KG1 (cell line): Measurements from ENCODE around the gene FLII.
"Not testable (repeated sequence)": the region's sequence is repeated elsewhere in the genome, so short reads cannot be mapped to it uniquely, and the experiment has no call there.

Experiments
- DNase-seq: peaks from one replicate; lab custom pipeline; 2025; lab: John Stamatoyannopoulos, UW

Gene FLII

DNA sequence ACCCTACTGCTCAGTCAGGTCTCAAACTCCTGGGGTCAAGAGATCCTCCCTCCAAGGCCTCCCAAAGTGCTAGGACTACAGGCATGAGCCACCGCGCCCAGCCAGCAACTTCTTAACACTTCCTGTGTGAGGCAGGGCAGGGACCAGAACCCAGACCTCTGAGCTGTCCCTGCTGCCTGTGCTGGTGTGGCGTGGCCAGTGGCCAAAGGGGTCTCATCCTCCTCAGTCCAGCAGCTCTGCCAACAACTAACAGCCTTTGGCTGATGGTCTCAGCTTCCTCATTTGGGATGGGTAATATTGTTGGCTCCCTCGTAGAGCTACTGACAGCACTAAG is 34.5 kb downstream of the FLII start:
- DNase-seq = no peak

DNA sequence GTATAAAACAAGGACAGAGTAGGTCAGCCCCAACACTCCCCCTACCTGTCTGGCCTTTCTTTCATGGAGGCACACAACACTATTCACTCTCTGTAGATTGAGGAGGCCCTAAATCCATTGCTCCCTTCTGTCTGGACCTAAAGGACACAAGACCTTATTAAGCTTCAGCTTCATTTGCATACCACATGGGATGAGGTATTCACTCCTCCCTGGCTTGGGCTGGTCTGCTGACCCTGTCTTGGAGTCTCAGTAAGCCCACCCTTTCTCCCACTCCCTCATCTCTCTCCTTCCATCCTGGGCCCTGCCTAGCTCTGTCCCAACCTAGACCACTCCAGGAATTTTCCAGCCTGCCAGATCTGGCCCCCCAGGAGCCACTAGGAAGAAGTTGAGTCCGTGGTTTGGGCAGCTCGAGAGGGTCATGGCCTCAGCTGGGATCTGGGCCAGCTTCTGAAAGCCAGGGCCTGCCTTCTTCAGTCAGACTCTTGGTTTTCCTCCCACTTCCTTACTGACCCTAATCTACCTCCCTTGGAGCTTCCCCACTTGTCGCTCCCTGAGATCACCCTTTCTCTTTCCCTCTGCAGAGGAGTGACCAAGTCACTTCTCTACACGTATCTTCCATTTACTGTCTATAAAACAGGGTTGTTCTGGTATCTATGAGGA is 39.7 kb downstream of the FLII start:
- no peak for DNase-seq

DNA sequence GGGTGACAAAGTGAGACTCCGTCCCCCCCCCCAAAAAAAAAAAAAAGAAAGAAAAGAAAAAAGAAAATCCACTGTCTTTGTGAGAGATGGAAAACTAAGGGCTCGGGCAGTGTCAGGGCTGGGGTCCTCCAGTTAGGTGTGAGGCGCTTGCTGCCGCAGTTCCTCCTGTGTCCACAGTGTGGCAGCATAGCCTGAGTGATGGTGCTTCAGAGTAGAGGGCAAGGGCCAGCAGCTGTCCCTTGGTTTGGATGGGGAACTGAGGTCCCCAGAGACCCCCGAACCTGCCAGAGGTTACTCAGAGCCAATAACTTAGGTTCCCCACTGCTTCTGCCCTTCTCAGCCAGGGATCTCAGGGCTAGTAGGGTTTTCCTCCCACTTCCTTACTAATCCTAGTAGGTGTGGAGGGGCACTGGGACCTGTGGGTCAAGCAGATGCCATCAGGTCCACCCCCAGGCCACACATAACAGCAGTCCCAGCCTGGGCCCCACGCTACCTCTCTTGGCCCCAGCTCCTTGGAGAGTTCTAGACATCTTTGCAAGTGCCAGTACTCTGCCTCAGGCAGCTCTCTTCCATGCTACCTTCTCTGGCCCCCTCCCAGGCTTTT is 41.0 kb downstream of the FLII start:
- DNase-seq = peak; percentile 3

DNA sequence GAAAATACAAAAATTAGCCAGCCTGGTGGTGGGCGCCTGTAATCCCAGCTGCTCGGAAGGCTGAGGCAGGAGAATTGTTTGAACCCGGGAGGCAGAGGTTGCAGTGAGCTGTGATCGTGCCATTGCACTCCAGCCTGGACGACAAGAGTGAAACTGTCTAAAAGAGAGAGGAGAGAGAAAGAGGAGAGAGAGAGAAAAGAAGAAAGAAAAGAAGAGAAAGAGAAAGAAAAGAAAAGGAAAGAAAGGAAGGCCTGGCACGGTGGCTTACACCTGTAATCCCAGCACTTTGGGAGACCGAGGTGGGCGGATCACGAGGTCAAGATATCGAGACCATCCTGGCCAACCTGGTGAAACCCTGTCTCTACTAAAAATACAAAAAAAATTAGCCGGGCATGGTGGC is 41.6 kb downstream of the FLII start:
- DNase-seq = not testable (repeated sequence)

DNA sequence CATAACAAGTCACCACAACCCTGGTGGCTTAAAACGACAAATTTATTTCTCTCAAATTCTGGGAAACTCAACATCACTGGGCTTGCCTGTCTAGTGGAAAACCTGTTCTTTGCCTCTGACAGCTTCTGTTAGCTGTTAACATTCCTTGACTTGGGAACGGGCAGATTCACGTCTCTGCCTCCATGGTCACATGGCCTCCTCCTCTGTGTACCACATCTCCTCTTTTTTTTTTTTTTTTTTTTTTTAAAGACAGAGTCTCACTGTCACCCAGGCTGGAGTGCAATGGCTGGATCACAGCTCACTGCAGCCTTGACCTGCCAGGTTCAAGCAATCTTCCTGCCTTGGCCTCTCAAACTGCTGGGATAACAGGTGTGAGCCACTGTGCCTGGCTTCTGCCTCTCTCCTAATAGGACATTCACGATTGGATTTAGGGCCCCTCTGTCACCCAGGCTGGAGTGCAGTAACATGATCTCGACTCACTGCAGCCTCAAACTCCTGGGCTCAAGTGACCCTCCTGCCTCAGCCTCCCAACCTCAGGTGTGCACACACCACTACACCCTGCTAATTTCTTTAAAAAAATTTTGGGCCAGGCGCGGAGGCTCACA is 44.8 kb downstream of the FLII start:
- DNase-seq = no peak

DNA sequence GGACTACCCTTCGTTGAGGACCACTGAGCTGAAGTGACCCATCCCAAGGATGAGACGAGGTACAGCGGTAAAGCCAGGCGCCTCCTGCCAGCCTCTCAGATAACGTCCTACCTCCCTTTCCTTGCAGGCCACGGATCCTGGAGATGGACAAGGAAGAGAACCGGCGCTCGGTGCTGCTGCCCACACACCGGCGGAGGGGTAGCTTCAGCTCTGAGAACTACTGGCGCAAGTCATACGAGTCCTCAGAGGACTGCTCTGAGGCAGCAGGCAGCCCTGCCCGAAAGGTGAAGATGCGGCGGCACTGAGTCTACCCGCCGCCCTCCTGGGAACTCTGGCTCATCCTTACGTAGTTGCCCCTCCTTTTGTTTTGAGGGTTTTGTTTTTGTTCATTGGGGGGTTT is 50.4 kb downstream of the FLII start:
- DNase-seq = no peak

DNA sequence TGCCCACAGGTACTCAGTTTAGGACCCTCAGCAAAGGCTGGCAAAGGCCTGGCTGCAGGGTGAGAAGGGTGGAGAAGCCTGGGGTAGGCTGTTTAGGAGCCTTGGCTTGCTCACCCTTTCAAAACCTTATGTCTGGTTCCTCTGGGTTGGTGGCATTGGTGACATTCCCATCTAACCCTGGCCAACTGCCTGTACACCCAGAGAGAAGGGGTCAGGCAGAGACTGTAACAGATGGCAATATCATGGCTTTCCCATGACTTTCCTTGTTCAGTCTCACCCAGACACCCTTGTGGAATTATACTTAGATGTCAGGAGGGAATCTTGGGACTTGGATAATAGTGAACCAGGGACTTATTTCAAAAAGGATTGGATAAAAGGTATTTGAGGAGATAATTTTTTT is 51.6 kb downstream of the FLII start:
- DNase-seq = no peak

DNA sequence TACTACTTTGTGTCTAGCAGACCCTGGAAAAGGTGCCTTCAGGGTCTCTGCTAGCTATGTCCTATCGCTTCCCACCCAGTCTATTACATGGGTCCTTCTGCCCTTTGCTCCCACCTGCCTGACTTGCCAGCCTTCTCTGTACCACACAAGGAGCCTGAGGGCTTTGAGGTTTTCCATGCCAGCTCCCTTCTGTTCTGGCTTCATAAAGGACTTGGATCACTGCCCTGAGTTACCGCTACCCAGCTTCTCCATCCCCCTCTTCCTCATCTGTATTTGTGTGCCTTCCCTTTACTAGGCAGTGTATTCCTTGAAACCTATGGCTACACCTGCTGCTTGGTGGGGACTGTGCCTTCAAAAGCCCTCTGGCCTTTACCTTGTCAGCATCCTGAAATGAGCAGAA is 52.7 kb downstream of the FLII start:
- no peak for DNase-seq

DNA sequence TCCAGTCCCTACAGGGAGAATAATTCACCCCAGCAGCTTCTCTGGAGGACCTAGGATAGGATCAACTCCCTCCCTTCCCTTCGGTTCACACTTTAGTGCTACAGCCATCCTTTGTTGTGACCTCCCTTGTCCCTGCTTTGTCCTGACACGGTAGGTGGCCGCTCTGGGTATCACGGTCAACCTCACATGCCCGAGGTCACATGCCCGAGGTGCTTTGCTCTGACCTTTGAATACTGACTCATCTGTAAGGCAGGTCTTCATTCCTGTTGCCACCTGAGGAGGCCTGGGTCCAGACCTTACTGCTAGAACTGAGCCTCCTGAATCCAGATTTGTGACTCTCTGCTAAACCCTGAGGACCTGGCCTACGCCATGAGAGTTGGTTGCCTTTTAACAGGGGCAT is 55.2 kb downstream of the FLII start:
- no peak for DNase-seq

DNA sequence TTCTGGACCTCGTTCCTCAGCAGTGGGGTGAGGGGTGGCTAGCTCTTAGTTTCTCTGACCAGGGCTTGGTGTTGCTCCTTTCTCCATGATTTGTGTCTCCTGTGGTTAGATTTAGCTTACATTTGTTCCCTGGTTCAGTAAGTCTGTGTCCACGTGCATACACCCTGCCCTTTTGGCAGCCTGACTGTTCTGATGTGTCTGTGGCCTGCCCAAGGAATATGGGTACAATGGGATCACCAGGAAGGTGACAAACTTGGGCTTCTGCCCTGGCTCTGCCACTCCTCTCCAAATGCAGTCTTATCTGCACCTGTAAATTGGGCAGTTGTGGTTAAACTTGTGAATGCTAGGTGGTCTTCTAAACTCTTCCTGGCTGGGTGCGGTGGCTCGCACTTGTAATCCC is 57.4 kb downstream of the FLII start:
- DNase-seq = no peak

DNA sequence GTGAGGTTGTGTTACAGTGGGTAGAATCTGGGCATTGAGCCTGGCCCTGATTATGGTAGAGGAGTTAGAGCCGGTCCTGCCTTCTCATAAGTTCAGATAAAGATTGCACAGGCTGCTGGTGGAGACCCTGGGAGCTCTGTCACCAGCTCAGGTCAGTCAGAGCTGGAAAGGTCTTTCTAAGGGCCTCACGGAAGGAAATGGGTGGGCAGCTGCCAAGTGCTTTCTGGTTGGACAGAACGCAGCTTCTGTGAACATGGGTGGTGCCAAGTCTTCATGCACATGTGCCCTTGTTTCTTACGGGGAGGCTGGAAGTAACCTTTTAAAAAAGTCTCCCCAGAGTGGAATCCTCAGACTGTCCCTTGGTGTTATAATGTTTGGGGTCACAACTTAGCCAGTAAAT is 60.0 kb downstream of the FLII start:
- no peak for DNase-seq

DNA sequence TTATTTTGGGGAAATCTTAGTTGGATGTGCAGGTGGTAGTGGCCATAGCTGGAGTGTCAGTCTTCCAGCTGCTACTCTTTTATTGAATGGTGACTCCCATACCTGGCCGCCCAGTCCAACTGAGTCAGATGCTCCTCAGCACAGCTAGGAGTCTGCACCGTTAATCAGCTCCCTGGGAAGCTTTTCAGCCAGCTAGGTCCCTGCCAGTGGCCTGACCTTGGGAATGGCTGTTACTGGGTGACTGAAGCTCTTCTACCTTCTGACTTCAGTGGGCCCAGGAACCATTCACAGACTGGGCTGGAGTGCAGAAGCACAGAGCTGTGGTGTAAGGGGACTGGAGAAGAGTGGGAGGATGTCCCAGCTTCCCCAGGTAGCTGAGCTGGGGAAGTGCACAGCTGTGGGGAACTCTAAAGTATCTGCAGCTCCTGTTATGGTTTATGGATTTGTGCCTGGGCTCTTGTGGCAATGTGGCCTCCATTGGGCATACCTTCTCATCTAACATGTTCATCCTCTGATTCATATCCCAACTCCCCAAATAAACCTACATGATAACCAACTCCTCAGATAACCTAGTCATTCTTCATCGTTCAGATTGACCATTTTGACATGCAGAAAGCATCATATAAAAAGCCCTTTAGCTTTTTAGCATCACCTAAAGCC is 60.9 kb downstream of the FLII start:
- DNase-seq = no peak

DNA sequence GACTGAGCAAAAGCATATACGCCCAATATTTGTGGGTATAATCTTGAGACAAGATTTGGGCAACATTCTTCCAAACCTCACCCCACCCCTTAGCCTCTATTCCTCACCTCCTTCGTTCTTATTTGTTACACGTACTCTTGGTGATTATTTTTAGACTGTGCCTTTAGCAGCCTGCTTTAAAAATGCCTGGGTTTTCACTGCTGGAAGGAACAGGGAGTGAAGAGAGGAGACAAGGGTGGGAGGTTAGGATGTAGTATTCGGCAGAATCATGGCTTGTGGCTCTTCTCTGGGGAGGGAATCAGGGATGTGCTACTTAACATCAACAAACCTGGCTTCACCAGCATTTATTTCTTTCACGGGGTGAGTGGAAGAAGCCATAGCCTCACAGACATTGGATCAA is 63.3 kb downstream of the FLII start:
- no peak for DNase-seq
